IPS-15b (cell line): Measurements from ENCODE around the gene CD300LF.

Source experiments
- H3K27me3 ChIP-seq: one replicate; pipeline ENCODE4 v1.6.1; 2013; ENCODE audit warnings: low read length; ENCODE audit not compliant: control insufficient read depth, insufficient read depth
- H3K36me3 ChIP-seq: one replicate; pipeline ENCODE4 v1.6.1; 2013; ENCODE audit warnings: low read length; ENCODE audit not compliant: control insufficient read depth, insufficient read depth
- H3K4me1 ChIP-seq: one replicate; pipeline ENCODE4 v1.6.1; 2013; ENCODE audit warnings: mild to moderate bottlenecking, low read length; ENCODE audit not compliant: control insufficient read depth, insufficient read depth
- H3K4me3 ChIP-seq: one replicate; pipeline ENCODE4 v1.5.1; 2013; ENCODE audit warnings: low read depth, low read length
- H3K9ac ChIP-seq: one replicate; pipeline ENCODE4 v1.6.1; 2013; ENCODE audit warnings: low read depth, mild to moderate bottlenecking, low read length
- H3K9me3 ChIP-seq: one replicate; pipeline ENCODE4 v1.6.1; 2013; ENCODE audit warnings: mild to moderate bottlenecking, low read length; ENCODE audit not compliant: control insufficient read depth, insufficient read depth

CD300LF gene

GRCh38 chr17:74646231-74646630 is 66.5 kb downstream of the CD300LF start:
- no peak overlapping the region for H3K9ac ChIP-seq
- no peaks in the 10 kb centered on the region for H3K9me3 ChIP-seq
- peaks cover 4% of the 10 kb centered on the region for H3K27me3 ChIP-seq
- no peaks in the 10 kb centered on the region for H3K36me3 ChIP-seq
- no peaks in the 10 kb centered on the region for H3K4me1 ChIP-seq
- no peak overlapping the region for H3K4me3 ChIP-seq

- Histone ChIP-seq H3K4me1 (no peaks in the 10 kb centered on the region), H3K9ac (no peak overlapping the region), H3K9me3 (no peaks in the 10 kb centered on the region), H3K36me3 (no peaks in the 10 kb centered on the region), H3K4me3 (no peak overlapping the region), H3K27me3 (peaks cover under 1% of the 10 kb centered on the region)
Measured at GRCh38 chr17:74645010-74645409, 67.7 kb downstream of the CD300LF start.

- no peak overlapping the region for H3K4me3 ChIP-seq
- no peaks in the 10 kb centered on the region for H3K4me1 ChIP-seq
- no peaks in the 10 kb centered on the region for H3K9me3 ChIP-seq
- no peaks in the 10 kb centered on the region for H3K36me3 ChIP-seq
- H3K9ac ChIP-seq: no peak overlapping the region
- H3K27me3 ChIP-seq: no peaks in the 10 kb centered on the region
Measured at GRCh38 chr17:74644419-74644818, 68.3 kb downstream of the CD300LF start.
